HG02571 (cell line): Measurements from ENCODE around the gene B3GNT9.
"Not testable (repeated sequence)": the region's sequence is repeated elsewhere in the genome, so short reads cannot be mapped to it uniquely, and the experiment has no call there.

Experiments
- ATAC-seq: cut with Tn5 transposase; IDR thresholded peaks from one replicate; pipeline ENCODE4 v1.9.1; 2021; ENCODE audit warnings: mild to moderate bottlenecking, moderate library complexity; ENCODE audit not compliant: unreplicated experiment

Gene B3GNT9

DNA sequence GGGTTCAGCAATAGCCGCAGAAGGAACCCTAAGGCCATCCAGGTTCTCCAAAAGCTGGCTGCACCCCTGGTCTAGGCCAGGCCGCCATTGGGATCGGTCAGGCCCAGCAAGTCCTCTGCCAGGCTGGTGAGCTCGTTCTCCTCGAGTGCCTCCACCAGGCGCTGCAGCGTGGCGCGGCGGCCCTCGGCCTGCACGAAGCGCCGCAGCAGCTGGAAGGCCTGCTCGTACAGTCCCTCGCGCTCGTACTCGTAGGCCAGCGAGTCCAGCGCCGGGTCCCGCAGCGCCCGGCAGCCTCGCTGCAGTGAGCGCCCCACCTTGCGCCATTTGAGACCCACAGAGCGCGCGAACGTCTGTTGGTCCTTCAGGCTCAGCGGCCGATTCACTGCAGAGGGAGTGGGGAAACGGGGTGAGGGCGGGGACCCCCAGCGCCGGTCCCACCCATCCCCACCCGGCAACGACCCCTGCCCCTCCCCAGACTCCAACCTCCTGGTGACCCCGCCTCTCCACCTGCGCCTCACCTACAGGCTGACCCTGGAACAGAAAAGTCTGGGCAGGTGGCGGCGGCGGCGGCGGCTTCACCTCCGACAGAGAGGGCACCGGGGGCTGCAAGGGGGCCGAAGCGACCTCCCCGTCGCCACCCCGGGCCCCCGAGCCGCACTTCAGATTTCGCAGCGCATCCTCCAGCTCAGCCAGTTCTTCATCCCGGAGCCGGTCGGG, 3.9 kb upstream of the B3GNT9 start:
- ATAC-seq, result no peak

DNA sequence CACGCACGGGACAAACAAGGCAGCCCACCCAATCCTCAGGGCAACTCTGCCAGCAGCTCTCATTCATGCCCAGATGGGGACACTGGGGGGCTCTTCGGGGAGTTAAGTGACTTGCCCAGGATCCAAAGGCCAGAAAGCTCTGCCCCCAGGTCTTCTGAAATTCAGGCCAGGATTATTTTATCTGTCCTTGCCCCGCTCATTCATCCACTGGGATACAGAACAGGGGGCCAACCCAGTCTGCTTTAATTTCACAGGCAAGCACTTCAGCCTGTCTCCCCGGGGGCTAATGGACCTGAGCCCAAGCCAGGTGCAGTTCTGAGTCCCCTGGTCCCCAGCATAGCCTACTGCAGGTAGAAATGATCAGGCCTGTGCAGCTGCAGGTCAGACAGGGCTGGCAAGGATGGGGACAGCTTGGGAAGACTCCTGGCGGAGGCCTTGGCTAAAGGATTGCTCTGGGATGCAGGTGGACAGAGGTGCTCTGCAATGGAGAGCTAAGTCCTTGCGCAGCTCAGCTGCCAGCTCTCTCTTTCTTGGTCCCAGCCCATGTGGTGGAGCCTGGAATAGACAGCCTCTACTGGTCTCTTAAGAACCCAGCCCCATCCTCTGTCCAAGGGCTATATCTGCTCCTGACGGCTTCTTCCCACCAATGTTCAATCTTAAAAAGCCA, 766 bp upstream of the B3GNT9 start:
- ATAC-seq, result no peak

DNA sequence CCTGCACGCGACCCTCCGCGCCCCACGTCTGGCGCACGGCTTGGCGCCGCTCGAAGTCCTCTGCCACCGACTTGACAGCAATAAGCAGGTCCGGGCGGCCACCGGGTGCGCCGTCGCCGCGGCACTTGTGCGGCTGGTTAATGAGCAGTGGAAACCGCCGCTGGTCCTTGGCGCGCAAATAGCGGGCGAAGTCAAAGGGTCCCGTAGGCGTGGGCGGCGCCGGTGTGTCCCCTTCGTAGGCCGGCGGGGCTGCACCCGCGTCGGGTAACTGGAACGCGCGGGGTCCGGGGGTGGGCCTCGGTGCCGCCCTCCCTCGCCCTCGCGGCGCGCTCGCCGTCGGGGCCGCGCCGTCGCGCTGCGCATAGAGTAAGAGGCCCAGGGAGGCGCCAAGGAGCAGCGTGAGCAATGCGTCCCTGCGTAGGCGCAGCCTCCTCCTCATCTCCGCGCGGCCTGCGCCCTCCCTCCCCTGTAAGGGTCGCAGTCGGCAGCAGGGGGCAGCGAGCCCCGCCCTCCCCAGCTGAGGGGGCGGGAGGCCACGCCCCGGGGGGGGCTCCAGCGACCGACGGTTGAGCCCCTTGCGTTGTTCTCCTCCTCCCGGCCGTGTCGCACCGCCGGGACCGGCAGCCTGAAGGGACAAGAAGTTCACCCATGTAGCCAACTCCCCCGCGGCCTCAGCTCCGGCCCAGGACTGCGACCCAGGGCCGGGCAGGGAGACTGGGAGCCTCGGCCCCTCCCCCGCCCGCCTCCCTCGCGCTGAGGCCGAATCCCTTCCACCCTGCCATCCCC, 558 bp downstream of the B3GNT9 start:
- ATAC-seq, result peak; percentile 49

- no peak for ATAC-seq
These were observed 1.3 kb downstream of the B3GNT9 start for GRCh38 chr16:67149276-67150046.

DNA sequence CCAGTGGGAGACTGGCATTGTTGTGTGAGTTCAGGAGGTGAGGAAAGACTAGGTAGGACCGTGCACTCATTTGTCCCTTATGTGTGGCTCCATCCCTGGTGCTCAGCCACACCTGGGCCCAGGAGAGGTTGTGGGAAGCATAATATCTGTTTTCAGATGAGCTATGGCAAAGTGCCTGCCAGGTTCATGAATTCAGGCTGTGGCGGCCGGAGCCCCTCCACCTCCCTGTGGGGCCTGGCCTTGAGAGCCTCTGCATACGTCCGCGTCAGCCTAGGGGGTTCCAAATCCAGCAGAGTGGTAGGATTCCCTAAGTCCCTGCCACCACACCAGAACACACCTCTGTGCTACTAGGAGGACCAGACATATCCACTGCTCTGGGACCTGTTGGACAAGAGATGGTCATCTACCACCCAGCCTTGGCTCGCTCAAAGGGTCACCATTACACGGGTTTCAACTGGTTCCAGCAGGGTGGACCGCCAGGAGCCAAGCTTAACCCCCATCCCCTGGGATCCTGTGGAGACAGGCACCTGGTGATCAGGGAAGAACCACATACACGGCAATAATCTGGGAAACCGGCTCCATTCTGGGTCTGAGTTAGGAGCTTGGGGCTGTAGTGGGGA, 2.0 kb downstream of the B3GNT9 start:
- no peak for ATAC-seq

DNA sequence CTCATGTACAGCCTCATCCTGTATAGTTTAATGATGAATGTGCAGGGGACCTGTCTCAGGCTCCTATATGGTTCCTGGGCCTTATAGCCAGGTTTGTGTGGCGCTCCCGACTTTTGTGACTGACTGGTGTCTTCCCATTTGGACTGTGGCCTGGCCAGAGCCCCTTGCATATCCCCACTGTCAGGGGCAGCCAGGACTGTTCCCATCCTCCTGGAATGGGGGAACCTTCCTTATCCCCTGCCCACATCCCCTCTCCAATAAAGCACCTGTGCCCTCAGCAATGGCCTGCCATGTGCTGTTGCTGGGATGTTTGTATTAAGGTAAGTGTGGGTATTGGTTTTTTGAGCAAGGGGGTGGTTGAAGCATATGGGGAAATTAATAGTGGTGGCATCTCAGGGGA, 2.6 kb downstream of the B3GNT9 start:
- no peak for ATAC-seq

GRCh38 chr16:67147437-67148140, 3.2 kb downstream of the B3GNT9 start:
- no peak for ATAC-seq

- no peak for ATAC-seq
These were observed 4.1 kb downstream of the B3GNT9 start for GRCh38 chr16:67146523-67147357.

DNA sequence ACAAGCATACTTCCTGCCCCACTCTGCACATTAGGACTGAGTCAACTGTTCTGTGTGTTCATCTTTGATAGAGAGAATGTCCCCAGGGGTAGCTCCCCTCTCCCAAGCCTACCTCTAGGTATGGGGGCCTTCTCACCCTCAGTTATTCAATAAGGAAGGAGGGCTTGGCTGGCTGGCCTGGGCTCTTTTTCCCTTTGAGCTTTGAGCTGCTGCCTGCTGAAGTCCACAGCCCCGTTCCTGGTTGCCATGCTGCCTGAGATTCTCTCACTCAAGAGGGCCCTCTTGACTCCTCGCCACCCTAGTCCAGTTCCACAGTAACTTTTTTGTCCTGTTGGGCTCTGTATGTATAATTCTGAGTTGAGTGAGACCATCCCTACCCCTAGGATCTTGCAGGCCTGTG, 5.1 kb downstream of the B3GNT9 start:
- ATAC-seq, result no peak

DNA sequence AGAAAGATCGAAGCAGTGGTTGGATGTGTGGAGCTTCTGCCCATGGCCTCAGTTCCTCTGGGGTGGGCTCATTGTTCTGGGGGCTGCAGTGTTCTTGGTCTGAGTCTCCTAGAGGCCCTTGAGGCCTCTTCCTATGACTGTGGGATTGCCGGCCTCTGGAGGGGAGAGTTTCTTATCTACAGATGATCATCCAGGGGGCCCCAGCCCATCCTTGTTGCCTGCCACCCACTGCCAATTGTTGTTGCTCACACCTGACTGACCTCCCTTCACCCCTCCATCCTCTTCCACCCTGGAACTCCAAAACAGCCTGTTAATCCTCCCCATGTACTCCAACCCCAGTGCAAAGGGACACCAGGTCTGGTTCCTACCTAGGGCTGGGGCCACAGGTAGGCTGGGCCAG, 5.9 kb downstream of the B3GNT9 start:
- no peak for ATAC-seq

DNA sequence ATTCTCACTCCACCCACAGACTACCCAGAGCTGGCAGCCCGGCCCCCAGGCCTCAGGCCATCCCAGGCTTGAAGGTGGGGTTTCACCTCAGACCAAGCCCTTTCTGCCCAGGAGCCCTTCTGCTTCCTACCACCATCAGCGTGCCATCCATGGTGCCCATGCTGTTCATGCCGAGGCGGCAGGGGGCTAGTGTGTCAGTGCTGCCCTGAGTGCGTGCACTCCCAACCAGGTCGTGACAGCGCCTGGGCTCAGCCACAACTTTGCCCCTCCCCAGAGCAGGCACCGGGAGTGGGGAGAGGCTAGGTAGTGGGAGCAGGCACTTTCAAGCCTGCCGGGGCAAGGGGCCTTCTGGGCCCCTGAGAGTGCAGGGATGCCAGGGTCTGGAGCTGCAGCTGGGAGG, 8.5 kb downstream of the B3GNT9 start:
- ATAC-seq, result no peak

DNA sequence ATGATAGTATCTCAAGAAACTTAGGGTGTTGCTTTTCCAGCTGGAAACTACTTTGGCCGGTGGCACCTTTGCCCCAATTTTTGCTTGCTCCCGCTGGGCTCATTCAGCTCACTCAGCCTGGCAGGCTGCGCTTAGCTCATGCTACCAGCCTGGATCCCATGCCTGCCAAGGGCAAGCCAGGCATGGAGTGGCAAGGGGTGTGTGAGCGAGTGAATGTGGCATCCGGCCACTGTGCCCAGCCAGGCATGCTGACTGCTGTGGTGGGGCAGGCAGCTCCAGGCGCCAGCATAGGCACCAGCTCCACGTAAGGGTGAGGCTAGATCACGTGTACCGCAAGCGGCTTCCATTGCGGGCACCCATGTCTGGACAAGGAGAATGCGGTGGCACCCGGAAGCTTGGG, 9.4 kb downstream of the B3GNT9 start:
- no peak for ATAC-seq

DNA sequence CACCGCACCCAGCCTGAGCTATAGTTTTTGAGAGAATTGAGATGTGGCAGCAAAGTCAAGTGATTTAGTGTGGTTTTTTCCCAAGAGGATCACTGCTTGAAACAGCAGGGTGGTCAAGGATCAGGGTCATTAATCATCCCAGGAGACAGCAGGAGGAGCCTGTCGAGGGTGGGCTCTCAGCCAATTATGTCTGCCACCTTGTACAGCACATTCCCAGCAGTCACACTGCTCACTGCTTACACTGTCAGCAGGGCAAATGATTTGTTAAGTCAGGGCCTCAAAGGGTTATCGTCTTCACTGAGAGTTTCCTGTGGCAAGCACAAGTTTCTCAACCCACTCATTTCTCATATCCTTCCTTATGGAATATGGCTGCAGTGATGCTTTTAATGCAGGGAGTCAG, 13.2 kb downstream of the B3GNT9 start:
- no peak for ATAC-seq

GRCh38 chr16:67129422-67129821, 21.4 kb downstream of the B3GNT9 start:
- no peak for ATAC-seq

- ATAC-seq, result no peak
These were observed 21.9 kb downstream of the B3GNT9 start for GRCh38 chr16:67128887-67129286.

- no peak for ATAC-seq
These were observed 22.4 kb downstream of the B3GNT9 start for GRCh38 chr16:67128417-67128816.

DNA sequence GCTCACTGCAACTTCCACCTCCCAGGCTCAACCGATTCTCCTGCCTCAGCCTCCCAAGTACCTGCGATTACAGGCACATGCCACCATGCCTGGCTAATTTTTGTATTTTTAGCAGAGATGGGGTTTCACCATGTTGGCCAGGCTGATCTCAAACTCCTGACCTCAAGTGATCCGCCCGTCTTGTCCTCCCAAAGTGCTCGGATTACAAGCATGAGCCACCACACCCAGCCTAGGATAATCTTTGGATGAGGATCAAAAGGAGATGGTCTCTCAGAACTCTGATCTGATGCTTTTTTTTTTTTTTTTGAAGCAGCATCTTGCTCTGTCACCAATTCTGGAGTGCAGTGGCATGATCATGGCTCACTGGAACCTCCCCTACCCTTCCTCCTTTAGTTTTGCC, 28.0 kb downstream of the B3GNT9 start:
- not testable (repeated sequence) for ATAC-seq

DNA sequence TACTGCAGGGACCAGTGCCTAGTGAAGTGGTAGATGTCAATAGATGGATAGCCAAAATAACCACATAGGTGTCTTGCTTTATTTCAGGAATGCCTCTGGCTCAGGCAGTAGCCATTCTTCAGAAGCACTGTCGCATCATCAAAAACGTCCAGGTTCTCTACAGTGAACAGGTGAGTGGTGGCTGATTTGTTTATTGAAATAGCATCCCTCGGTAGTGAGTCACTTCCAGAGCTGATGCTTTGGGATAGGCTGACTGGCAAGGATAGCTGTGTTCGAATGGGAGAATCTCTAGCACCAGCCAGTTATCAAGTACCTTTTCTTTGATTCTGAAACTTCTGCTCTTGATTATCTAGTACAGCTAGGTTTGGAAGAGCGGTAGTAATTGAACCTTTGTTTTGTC, 30.8 kb downstream of the B3GNT9 start:
- ATAC-seq, result no peak

DNA sequence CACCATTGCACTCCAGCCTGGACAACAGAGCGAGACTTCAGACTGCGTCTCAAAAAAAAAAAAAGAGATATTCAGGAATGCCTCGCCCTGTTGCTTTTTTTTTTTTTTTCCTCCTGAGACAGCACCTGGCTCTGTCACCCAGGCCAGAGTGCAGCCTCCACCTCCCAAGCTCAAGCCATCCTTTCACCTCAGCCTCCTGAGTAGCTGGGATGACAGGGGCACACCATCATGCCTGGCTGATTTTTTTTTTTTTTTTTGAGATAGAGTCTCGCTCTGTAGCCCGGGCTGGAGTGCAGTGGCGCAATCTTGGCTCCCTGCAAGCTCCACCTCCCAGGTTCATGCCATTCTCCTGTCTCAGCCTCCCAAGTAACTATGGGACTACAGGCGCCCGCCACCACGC, 33.1 kb downstream of the B3GNT9 start:
- no peak for ATAC-seq
